ENCODE results near the gene LIX1L. TPM values are rescaled to one million over a fixed set of nuclear protein-coding genes. Genes with fewer than 3 reads are reported as not detected.

Gene LIX1L
- total and polyA plus RNA-seq, 2 of the 13 experiments (the other 11 are each of a cell fraction or from before 2014, with no cell fraction given): 8.1 to 24.9 TPM

DNA sequence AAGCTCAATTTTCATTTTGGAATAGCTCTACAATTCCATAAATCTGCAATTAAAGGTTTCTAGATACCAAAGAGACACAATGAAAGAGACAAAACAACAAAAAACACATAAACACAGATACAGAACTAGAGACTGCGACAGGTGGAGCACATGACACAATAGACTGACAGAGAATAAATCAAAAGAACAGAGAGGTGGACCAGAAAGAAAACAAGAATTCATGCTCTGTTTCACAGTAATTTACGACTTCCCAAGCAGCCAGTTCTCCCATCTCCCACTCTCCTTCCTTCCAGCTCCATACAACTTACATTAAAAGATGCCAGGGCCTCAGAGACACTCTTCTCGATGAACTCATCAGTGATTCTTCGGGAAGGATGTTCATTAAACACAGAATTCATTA is 15.4 kb downstream of the LIX1L start:
- Histone ChIP-seq H3K9me3 (ENCODE audit: low read length) (no peaks in the 10 kb centered on the region), H3K9ac (ENCODE audit: insufficient read depth, low read depth, low read length) (no peak overlapping the region), H3K4me1 (ENCODE audit: insufficient read depth, low read length) (peaks cover 6% of the 10 kb centered on the region), H3K4me2 (ENCODE audit: low read depth, low read length) (no peak overlapping the region), H2AFZ (ENCODE audit: low read length) (no peak overlapping the region), H3K27ac (ENCODE audit: extremely low read length, insufficient read depth, low read length) (no peak overlapping the region), H3K36me3 (replicated peaks in 1 of 2; ENCODE audit: control insufficient read depth in 1 of 2, insufficient read depth in 2 of 2, low read length in 2 of 2) (peaks cover 3 to 17% of the 10 kb centered on the region in 2 experiments; a peak in 4 of 5 replicates), H4K20me1 (ENCODE audit: insufficient read depth, low read length) (no peaks in the 10 kb centered on the region), H3K4me3 (replicated peaks in 1 of 3; ENCODE audit: insufficient read depth in 1 of 3, low read depth in 2 of 3, low read length in 3 of 3) (no peak overlapping the region), H3K79me2 (ENCODE audit: insufficient read depth, low read length) (no peaks in the 10 kb centered on the region), H3K27me3 (ENCODE audit: control insufficient read depth in 1 of 2, insufficient read depth in 2 of 2, low read length in 2 of 2) (no peaks in the 10 kb centered on the region)
- TF ChIP-seq NFAT5 (CRISPR knock-in tag; IDR thresholded peaks at IDR 0.05) (no peak), SRY (CRISPR knock-in tag; IDR thresholded peaks at IDR 0.05) (no peak), ATRX (CRISPR knock-in tag; IDR thresholded peaks at IDR 0.05; ENCODE audit: borderline replicate concordance) (no peak), ZNF816 (CRISPR knock-in tag; IDR thresholded peaks at IDR 0.05; ENCODE audit: borderline replicate concordance) (no peak), ZNF501 (CRISPR knock-in tag; IDR thresholded peaks at IDR 0.05) (no peak), GPBP1L1 (CRISPR knock-in tag; IDR thresholded peaks at IDR 0.05) (no peak), HMGXB3 (CRISPR knock-in tag; IDR thresholded peaks at IDR 0.05; ENCODE audit: borderline replicate concordance) (no peak)
- TF ChIP-seq, protein P1, sequence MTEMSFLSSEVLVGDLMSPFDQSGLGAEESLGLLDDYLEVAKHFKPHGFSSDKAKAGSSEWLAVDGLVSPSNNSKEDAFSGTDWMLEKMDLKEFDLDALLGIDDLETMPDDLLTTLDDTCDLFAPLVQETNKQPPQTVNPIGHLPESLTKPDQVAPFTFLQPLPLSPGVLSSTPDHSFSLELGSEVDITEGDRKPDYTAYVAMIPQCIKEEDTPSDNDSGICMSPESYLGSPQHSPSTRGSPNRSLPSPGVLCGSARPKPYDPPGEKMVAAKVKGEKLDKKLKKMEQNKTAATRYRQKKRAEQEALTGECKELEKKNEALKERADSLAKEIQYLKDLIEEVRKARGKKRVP (CRISPR knock-in tag; IDR thresholded peaks at IDR 0.05): no peak
- TF ChIP-seq, protein P2, sequence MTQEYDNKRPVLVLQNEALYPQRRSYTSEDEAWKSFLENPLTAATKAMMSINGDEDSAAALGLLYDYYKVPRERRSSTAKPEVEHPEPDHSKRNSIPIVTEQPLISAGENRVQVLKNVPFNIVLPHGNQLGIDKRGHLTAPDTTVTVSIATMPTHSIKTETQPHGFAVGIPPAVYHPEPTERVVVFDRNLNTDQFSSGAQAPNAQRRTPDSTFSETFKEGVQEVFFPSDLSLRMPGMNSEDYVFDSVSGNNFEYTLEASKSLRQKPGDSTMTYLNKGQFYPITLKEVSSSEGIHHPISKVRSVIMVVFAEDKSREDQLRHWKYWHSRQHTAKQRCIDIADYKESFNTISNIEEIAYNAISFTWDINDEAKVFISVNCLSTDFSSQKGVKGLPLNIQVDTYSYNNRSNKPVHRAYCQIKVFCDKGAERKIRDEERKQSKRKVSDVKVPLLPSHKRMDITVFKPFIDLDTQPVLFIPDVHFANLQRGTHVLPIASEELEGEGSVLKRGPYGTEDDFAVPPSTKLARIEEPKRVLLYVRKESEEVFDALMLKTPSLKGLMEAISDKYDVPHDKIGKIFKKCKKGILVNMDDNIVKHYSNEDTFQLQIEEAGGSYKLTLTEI (CRISPR knock-in tag; conservative IDR thresholded peaks at IDR 0.05): no peak
- WGBS (ENCODE audit: low lambda C conversion rate): 90% methylated on average over 4 of the region's 4 CpGs
- FAIRE-seq: no peak
- POLR2A ChIA-PET: no interaction called here
- no TSS peak for BruUV-seq (replicated peaks)
- DNase-seq (ENCODE audit: low spot score): no peak
- CTCF ChIA-PET (ENCODE audit: low intra/inter-chr PET ratio, low total read pairs): no interaction called here
- in situ Hi-C loops (cut with HindIII; ENCODE audit: extremely low pct_ligation_motif_present, low pct_unique_long_range_greater_than_20kb) (no loop called here), intact Hi-C loops (cut with micrococcal nuclease; ENCODE audit: unreplicated experiment) (no loop called here)
- no peak for ATAC-seq

All from HepG2 (cell line).